ENCODE data around the gene PHACTR1. TPM values are rescaled to one million over a fixed set of nuclear protein-coding genes. Genes with fewer than 3 reads are reported as not detected.

The PHACTR1 gene
- total RNA-seq, 2 donors from 2014 or later, result 2.8 to 6.3 TPM

DNA sequence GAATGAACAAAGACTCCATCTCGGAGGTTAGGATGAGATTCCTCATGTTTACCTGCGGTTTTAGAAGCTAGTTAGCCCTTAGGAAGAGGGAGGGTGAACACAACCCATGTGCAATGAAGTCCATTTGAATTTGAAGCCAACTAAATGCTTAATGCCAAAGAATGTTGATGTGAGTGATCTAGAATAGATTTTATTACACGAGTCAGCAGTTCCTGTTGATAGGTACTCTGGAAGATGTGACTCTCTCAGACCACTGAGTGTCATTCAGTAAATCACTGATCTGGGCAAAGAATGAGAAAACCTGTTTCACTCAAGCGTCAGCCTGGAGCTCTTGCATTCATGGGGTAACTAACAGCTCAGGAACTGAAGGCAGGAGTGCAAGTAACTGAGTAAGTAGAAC, 505.5 kb downstream of the PHACTR1 start:
- no peaks in the 10 kb centered on the region for H3K9me3 ChIP-seq (ENCODE audit: control insufficient read depth, low read length)

DNA sequence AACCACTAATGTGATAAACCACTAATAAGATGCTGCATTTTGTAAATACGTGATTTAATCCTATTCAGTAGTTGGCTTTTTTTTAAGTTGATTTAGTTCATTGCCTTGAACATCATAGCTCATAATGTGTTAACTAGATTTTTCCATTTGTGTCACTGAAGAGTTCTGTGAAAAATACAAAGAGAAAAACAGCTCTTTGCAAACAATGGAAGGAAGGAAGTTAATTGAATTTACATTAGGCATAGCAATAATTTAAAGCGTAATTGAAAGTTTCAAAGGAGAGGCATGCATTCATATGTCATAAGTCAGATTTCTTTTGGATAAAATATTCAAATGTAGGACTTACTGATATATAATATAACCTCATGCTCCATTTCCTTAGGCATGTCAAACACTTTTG, 509.5 kb downstream of the PHACTR1 start:
- TF ChIP-seq, protein P1, sequence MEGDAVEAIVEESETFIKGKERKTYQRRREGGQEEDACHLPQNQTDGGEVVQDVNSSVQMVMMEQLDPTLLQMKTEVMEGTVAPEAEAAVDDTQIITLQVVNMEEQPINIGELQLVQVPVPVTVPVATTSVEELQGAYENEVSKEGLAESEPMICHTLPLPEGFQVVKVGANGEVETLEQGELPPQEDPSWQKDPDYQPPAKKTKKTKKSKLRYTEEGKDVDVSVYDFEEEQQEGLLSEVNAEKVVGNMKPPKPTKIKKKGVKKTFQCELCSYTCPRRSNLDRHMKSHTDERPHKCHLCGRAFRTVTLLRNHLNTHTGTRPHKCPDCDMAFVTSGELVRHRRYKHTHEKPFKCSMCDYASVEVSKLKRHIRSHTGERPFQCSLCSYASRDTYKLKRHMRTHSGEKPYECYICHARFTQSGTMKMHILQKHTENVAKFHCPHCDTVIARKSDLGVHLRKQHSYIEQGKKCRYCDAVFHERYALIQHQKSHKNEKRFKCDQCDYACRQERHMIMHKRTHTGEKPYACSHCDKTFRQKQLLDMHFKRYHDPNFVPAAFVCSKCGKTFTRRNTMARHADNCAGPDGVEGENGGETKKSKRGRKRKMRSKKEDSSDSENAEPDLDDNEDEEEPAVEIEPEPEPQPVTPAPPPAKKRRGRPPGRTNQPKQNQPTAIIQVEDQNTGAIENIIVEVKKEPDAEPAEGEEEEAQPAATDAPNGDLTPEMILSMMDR (conservative IDR thresholded peaks at IDR 0.05), result no peak
- peaks cover 18% of the 10 kb centered on the region for H3K4me1 Mint-ChIP-seq
- Histone ChIP-seq H3K27me3 (ENCODE audit: control insufficient read depth, insufficient read depth, low read length, poor library complexity, severe bottlenecking) (no peaks in the 10 kb centered on the region), H3K4me1 (ENCODE audit: control insufficient read depth, insufficient read depth, low read length) (peaks cover 8% of the 10 kb centered on the region), H3K27ac (ENCODE audit: low read depth, low read length) (no peak overlapping the region), H3K36me3 (ENCODE audit: control insufficient read depth, insufficient read depth, low read length) (peaks cover 48% of the 10 kb centered on the region), H3K9me3 (ENCODE audit: control insufficient read depth, low read length) (peaks cover 7% of the 10 kb centered on the region), H3K4me3 (ENCODE audit: low read length) (no peak overlapping the region), H3K9ac (ENCODE audit: extremely low read depth, low read length, poor library complexity, severe bottlenecking) (no peak overlapping the region)
- H3K36me3 Mint-ChIP-seq (ENCODE audit: low read depth), result peaks cover 9% of the 10 kb centered on the region
- peaks cover 2% of the 10 kb centered on the region for H3K9me3 Mint-ChIP-seq
- no peak for DNase-seq
- H3K4me3 Mint-ChIP-seq, result no peak overlapping the region
- WGBS, 2 experiments (ENCODE audit: insufficient coverage in 1 of 2, insufficient read length in 1 of 2), result 94 to 100% methylated on average over 1 to 2 of the region's 2 CpGs
- peaks cover 35% of the 10 kb centered on the region for H3K27me3 Mint-ChIP-seq (ENCODE audit: insufficient read depth)
- no peak overlapping the region for H3K27ac Mint-ChIP-seq

More for the DNA sequence above, 505.5 kb downstream of the PHACTR1 start:
- peaks cover 16% of the 10 kb centered on the region for H3K4me1 ChIP-seq (ENCODE audit: control insufficient read depth, insufficient read depth, low read length)
- H3K4me1 Mint-ChIP-seq, result peaks cover 20% of the 10 kb centered on the region
- TF ChIP-seq, protein P1 (conservative IDR thresholded peaks at IDR 0.05), result no peak
- H3K36me3 ChIP-seq (ENCODE audit: control insufficient read depth, insufficient read depth, low read length), result peaks cover 32% of the 10 kb centered on the region
- H3K27ac ChIP-seq (ENCODE audit: low read depth, low read length), result no peak overlapping the region
- H3K9ac ChIP-seq (ENCODE audit: extremely low read depth, low read length, poor library complexity, severe bottlenecking), result no peak overlapping the region
- H3K27me3 Mint-ChIP-seq (ENCODE audit: insufficient read depth), result peaks cover 25% of the 10 kb centered on the region
- H3K4me3 ChIP-seq (ENCODE audit: low read length), result no peak overlapping the region
- 95 to 100% methylated on average over 4 of the region's 4 CpGs for WGBS, 2 experiments (ENCODE audit: insufficient coverage in 1 of 2, insufficient read length in 1 of 2)
- no peak overlapping the region for H3K4me3 Mint-ChIP-seq
- peak; percentile 26 for DNase-seq
- no peaks in the 10 kb centered on the region for H3K27me3 ChIP-seq (ENCODE audit: control insufficient read depth, insufficient read depth, low read length, poor library complexity, severe bottlenecking)
- H3K9me3 Mint-ChIP-seq, result no peaks in the 10 kb centered on the region
- no peak overlapping the region for H3K27ac Mint-ChIP-seq
- H3K36me3 Mint-ChIP-seq (ENCODE audit: low read depth), result no peaks in the 10 kb centered on the region

DNA sequence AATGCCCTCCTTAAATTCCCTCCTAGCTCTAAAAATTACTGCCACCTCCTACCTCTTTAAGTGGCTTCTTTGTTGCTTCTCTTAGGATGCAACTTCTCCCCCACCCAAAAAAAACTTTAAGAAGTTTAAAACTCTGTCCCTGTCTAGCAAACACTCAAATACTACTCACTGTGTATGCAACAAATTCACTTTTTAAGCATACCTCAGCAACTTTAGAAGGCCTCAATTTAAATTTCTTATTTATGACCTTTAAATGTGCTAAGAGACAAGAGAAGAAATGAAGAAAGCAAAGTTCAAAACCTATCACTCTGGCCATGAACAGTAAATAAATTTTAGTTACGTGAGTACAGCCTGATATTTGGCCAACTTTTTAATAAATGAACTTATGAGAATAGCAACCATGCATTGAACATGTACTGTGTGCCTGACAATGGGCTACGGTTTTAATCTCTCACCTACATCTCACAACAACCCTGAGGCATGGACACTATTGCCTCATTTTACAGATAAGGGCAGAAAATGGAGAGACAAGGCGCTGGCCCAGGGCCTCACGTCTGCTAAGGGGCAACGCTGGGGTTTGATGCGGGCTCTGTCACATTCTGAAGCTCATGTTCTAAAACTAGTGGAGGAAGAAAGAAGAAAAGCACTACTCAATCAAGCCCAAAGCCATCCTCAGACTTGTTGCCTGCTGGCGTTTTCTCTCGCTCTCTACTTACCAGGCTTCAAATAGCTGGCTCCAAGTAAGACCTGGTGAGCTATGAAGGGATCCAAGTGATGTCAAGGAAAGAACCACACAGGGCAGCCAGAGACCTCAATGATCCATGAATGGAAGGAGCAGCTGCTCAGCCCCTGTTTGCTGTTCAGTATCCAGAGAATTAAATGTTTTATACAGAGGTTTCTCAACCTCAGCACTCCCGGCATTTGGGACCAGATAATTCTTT, 512.0 kb downstream of the PHACTR1 start:
- TF ChIP-seq, protein P1 (conservative IDR thresholded peaks at IDR 0.05), result no peak
- Histone ChIP-seq H3K36me3 (ENCODE audit: control insufficient read depth, insufficient read depth, low read length) (peaks cover 60% of the 10 kb centered on the region), H3K4me1 (ENCODE audit: control insufficient read depth, insufficient read depth, low read length) (peaks cover 8% of the 10 kb centered on the region), H3K27me3 (ENCODE audit: control insufficient read depth, insufficient read depth, low read length, poor library complexity, severe bottlenecking) (no peaks in the 10 kb centered on the region), H3K27ac (ENCODE audit: low read depth, low read length) (no peak overlapping the region), H3K4me3 (ENCODE audit: low read length) (no peak overlapping the region), H3K9ac (ENCODE audit: extremely low read depth, low read length, poor library complexity, severe bottlenecking) (no peak overlapping the region), H3K9me3 (ENCODE audit: control insufficient read depth, low read length) (peaks cover 7% of the 10 kb centered on the region)
- WGBS, 2 experiments (ENCODE audit: insufficient coverage in 1 of 2, insufficient read length in 1 of 2), result 93 to 97% methylated on average over 6 to 9 of the region's 9 CpGs
- Mint-ChIP-seq H3K36me3 (ENCODE audit: low read depth) (peaks cover 9% of the 10 kb centered on the region), H3K4me1 (peaks cover 19% of the 10 kb centered on the region), H3K27me3 (ENCODE audit: insufficient read depth) (peaks cover 41% of the 10 kb centered on the region), H3K9me3 (peaks cover 2% of the 10 kb centered on the region), H3K27ac (no peak overlapping the region), H3K4me3 (no peak overlapping the region)
- DNase-seq, result no peak
